PFSK-1 (cell line): ENCODE data around the gene AOPEP.

Experiments
- FOXP2 ChIP-seq: optimal IDR thresholded peaks from 2 replicates; pipeline ENCODE3; 2011; ENCODE audit warnings: borderline replicate concordance, control low read depth, inconsistent platforms; ENCODE audit not compliant: insufficient read depth; ENCODE audit errors: extremely low read length, extremely low read depth
- POLR2AphosphoS5 ChIP-seq: IDR thresholded peaks from 2 replicates; pipeline ENCODE4 v1.6.1; 2012; ENCODE audit warnings: low read depth, mild to moderate bottlenecking, control low read depth, low read length, moderate library complexity
- SIN3A ChIP-seq: IDR thresholded peaks from 2 replicates; pipeline ENCODE4 v1.6.1; 2012; ENCODE audit warnings: mild to moderate bottlenecking, low read length, moderate library complexity, borderline replicate concordance; ENCODE audit not compliant: insufficient read depth
- TAF1 ChIP-seq: IDR thresholded peaks from 2 replicates; pipeline ENCODE4 v1.6.1; 2012; ENCODE audit warnings: low read length, control low read depth, borderline replicate concordance; ENCODE audit not compliant: insufficient read depth
- TF ChIP-seq, protein P1 (sequence below), 2 experiments: IDR thresholded peaks; 2 replicates each; pipeline versions ENCODE4 v1.6.1 to v1.8.0; 2011 to 2012; ENCODE audit warnings: low read depth in 2 of 2, low read length in 2 of 2, control low read depth in 1 of 2, inconsistent platforms in 1 of 2, mild to moderate bottlenecking in 1 of 2, moderate library complexity in 1 of 2; ENCODE audit not compliant: insufficient read depth in 1 of 2

AOPEP gene

DNA sequence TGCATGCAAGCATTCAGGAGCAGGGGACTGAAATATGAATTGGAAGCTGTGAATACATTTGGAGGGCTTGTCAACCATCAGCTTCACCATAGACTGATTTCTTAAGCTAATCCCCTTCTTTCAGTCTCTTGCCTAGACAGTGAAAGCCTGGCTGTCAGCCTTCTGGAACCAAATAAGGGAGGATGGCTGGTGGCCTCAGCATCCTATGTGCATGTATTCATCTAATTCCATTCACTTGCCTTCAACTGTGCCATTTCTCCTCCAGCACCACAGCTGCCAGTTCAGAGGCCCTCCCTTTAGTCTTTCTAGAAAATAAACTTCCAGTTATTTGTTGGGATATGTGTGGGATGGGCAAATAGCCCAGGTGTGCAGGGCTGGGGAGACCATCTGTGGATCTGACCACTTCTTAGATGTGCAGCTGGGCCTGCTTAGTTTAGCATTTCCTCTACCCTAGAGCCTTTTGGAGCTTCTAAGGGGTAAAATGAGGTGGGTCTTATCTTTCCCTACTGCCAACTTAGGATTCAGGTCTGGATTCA lies 62.1 kb downstream of the AOPEP start:
- TF ChIP-seq, protein P1, sequence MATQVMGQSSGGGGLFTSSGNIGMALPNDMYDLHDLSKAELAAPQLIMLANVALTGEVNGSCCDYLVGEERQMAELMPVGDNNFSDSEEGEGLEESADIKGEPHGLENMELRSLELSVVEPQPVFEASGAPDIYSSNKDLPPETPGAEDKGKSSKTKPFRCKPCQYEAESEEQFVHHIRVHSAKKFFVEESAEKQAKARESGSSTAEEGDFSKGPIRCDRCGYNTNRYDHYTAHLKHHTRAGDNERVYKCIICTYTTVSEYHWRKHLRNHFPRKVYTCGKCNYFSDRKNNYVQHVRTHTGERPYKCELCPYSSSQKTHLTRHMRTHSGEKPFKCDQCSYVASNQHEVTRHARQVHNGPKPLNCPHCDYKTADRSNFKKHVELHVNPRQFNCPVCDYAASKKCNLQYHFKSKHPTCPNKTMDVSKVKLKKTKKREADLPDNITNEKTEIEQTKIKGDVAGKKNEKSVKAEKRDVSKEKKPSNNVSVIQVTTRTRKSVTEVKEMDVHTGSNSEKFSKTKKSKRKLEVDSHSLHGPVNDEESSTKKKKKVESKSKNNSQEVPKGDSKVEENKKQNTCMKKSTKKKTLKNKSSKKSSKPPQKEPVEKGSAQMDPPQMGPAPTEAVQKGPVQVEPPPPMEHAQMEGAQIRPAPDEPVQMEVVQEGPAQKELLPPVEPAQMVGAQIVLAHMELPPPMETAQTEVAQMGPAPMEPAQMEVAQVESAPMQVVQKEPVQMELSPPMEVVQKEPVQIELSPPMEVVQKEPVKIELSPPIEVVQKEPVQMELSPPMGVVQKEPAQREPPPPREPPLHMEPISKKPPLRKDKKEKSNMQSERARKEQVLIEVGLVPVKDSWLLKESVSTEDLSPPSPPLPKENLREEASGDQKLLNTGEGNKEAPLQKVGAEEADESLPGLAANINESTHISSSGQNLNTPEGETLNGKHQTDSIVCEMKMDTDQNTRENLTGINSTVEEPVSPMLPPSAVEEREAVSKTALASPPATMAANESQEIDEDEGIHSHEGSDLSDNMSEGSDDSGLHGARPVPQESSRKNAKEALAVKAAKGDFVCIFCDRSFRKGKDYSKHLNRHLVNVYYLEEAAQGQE (IDR thresholded peaks at IDR 0.05; ENCODE audit: insufficient read depth in 1 of 2, low read depth in 2 of 2, low read length in 2 of 2) = no peak
- TF ChIP-seq TAF1 (no peak), FOXP2 (no peak), POLR2AphosphoS5 (no peak), SIN3A (no peak)

DNA sequence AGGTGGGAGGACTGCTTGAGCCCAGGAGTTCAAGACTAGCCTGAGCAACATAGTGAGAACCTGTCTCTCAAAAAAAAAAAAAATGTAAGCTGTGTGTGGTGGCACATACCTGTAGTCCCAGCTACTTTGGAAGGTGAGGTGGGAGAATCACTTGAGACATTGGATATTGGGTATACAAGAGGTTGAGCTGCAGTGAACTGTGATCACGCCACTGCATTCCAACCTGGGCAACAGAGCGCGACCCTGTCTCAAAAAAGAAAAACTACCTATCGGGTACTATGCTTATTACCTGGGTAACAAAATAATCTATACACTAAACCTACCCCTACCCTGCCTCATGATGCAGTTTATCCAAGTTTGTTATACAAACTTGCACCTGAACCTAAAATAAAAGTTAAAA lies 64.9 kb downstream of the AOPEP start:
- TF ChIP-seq POLR2AphosphoS5 (no peak), TAF1 (no peak), FOXP2 (no peak), SIN3A (no peak)
- TF ChIP-seq, protein P1 (IDR thresholded peaks at IDR 0.05; ENCODE audit: insufficient read depth in 1 of 2, low read depth in 2 of 2, low read length in 2 of 2) = no peak

DNA sequence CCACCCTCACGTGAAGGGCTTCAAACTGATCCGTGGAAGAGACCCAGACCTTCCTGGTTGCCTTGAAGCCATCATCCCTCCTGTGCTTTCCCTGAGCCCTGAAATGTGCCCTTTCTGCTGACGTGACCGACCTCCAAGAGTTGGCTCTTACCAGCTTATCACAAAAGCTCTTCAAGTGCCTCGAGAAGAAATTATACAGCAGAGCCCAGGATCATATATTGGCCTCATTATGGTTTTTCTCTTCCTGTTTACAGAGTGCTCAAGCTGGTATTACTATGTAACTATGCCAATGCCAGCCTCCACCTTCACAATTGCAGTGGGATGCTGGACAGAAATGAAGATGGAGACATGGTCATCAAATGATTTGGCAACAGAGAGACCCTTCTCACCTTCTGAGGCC lies 66.0 kb downstream of the AOPEP start:
- TF ChIP-seq, protein P1 (IDR thresholded peaks at IDR 0.05; ENCODE audit: insufficient read depth in 1 of 2, low read depth in 2 of 2, low read length in 2 of 2) = no peak
- TF ChIP-seq FOXP2 = no peak
- TF ChIP-seq POLR2AphosphoS5 = no peak
- TF ChIP-seq TAF1 = no peak
- TF ChIP-seq SIN3A = no peak

DNA sequence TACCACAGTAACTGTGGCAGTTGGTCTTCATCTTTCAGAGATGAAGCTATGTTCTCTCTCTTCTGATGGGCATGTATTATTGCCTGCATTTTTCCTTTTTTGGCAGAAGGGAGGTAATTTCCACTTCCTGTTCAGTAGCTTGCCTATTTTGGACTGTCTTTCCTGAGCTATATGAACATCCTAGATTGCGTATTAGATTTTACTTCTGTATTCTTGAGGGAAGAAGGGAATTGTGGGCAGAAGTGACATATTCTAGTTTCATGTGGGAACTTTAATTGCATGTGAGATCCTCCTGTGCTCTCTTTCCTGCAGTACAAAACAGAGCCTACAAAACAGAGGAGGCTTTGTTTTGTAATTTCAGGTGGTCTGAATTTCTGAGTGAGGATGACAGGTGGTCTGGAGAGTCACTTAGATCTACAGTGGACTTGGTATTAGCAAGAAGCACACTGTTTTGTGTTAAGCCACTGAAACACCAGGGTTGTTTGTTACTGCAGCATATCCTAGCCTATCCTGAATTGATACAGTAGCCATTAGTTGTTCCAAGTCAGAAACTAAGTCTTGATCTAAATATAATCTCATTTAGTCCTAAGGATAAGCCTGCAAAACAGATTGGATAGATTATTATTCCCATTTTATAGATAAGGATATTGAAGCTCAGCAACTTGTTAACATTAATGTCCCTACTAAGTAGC lies 68.1 kb downstream of the AOPEP start:
- TF ChIP-seq FOXP2 (no peak), POLR2AphosphoS5 (no peak), TAF1 (no peak)

DNA sequence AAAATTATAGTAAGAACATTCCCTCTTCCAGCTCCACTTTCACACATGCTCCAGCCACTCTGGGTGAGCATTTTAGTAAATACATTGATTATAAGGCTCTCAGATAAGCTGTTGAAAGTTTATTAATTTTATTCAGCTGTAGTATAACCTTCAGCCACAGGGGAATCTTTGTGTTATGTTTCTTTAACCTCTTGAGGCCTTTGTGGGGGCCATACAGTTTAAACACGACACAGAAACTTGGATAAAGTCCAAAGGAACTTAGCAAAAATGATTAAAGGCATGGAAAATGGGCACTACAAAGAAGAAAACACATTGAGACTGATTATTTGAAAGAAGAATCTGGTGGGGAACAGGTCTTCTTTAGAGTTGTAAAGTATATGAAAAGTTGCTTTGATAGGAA lies 70.2 kb downstream of the AOPEP start:
- TF ChIP-seq, protein P1 (IDR thresholded peaks at IDR 0.05; ENCODE audit: insufficient read depth in 1 of 2, low read depth in 2 of 2, low read length in 2 of 2) = no peak
- TF ChIP-seq FOXP2 (no peak), SIN3A (no peak), POLR2AphosphoS5 (no peak), TAF1 (no peak)
